Breast epithelium (tissue), 4 donors: ENCODE data around the gene CACFD1. TPM values are rescaled to one million over a fixed set of nuclear protein-coding genes. Genes with fewer than 3 reads are reported as not detected.

ENCODE experiments used
- DNase-seq, 2 donors: peaks; one replicate each; pipeline ENCODE4 v3.0.0-alpha.2; 2019; ENCODE audit warnings: low spot score in 2 of 2
- H3K27ac ChIP-seq, 2 donors: fragments of 200-600 bp; sonication (generic) in 1 of 2; one replicate each; pipeline ENCODE4 v1.5.1; 2016 to 2019; ENCODE audit warnings: mild to moderate bottlenecking in 1 of 2
- H3K27me3 ChIP-seq, 2 donors: fragments of 200-600 bp; sonication (generic) in 1 of 2; one replicate each; pipeline versions ENCODE4 v1.5.1 to v1.6.0; 2017 to 2019; ENCODE audit warnings: control low read depth in 1 of 2, mild to moderate bottlenecking in 1 of 2
- H3K36me3 ChIP-seq: fragments of 200-600 bp; one replicate; pipeline ENCODE4 v1.5.1; 2019
- H3K4me1 ChIP-seq, 2 donors: fragments of 200-600 bp; sonication (generic); one replicate each; pipeline ENCODE4 v1.5.1; 2016 to 2019; ENCODE audit warnings: control low read depth in 1 of 2
- H3K4me3 ChIP-seq, 3 donors: fragments of 200-600 bp; sonication (generic); 1 replicate in 2 of 3; 2 replicates in 1 of 3; pipeline ENCODE4 v1.5.1; 2016 to 2019; ENCODE audit warnings: mild to moderate bottlenecking in 3 of 3, moderate library complexity in 2 of 3
- H3K9me3 ChIP-seq, 2 donors: fragments of 200-600 bp; sonication (generic) in 1 of 2; one replicate each; pipeline ENCODE4 v1.5.1; 2016 to 2019; ENCODE audit warnings: control low read depth in 1 of 2
- CTCF ChIP-seq, 3 donors: fragments of 450-650 bp; IDR thresholded peaks; one replicate each; pipeline ENCODE4 v1.5.1; 2016 to 2017; ENCODE audit warnings: antibody characterized with exemption in 3 of 3, mild to moderate bottlenecking in 3 of 3, moderate library complexity in 3 of 3
- POLR2A ChIP-seq: fragments of 450-650 bp; IDR thresholded peaks from one replicate; pipeline ENCODE4 v1.6.1; 2016; ENCODE audit warnings: antibody characterized with exemption, mild to moderate bottlenecking, moderate library complexity
- POLR2AphosphoS5 ChIP-seq, 3 donors: sonication (generic); formaldehyde crosslinking; IDR thresholded peaks; one replicate each; pipeline ENCODE4 v1.6.1; 2017; ENCODE audit warnings: antibody characterized with exemption in 3 of 3
- intact Hi-C: fragments of 100-400 bp; cut with DNase I; formaldehyde crosslinking; loops from one replicate; pipeline ENCODE4 v1.15.1; 2023; ENCODE audit warnings: low total_unique reads
- total RNA-seq, 3 donors: library from RNA; depleted of rRNA; stranded (reverse); fragments of >200 nt; gene quantifications; one replicate each; pipeline ENCODE4 v1.1.0, GENCODE V29; 2016

The CACFD1 gene
- total RNA-seq, 3 donors from 2014 or later, result 5.0 to 19.5 (median 13.4) TPM

GRCh38 chr9:133472277-133472645 is 12.5 kb downstream of the CACFD1 start:
- H3K4me1 ChIP-seq, result no peaks in the 10 kb centered on the region
- DNase-seq, result no peak
- intact Hi-C loops, result no loop called here
- TF ChIP-seq POLR2A, result no peak
- TF ChIP-seq POLR2AphosphoS5 (IDR thresholded peaks at IDR 0.05), result no peak
- TF ChIP-seq CTCF (IDR thresholded peaks at IDR 0.05), result no peak
- H3K27ac ChIP-seq, result no peak overlapping the region
- H3K27me3 ChIP-seq, result peaks cover 0 to 5% of the 10 kb centered on the region in 2 donors
- H3K9me3 ChIP-seq, result no peaks in the 10 kb centered on the region
- H3K36me3 ChIP-seq, result no peaks in the 10 kb centered on the region
- H3K4me3 ChIP-seq, result no peak overlapping the region

- Histone ChIP-seq H3K4me3 (no peak overlapping the region), H3K27ac (no peak overlapping the region), H3K27me3 (peaks cover 0 to 5% of the 10 kb centered on the region in 2 donors), H3K9me3 (no peaks in the 10 kb centered on the region), H3K36me3 (no peaks in the 10 kb centered on the region), H3K4me1 (no peaks in the 10 kb centered on the region)
- no peak for DNase-seq
- TF ChIP-seq CTCF (IDR thresholded peaks at IDR 0.05) (no peak), POLR2A (no peak), POLR2AphosphoS5 (IDR thresholded peaks at IDR 0.05) (no peak)
- intact Hi-C loops, result no loop called here
Measured at GRCh38 chr9:133472753-133473378, 13.1 kb downstream of the CACFD1 start.

- intact Hi-C loops, result no loop called here
- Histone ChIP-seq H3K4me3 (no peak overlapping the region), H3K4me1 (no peaks in the 10 kb centered on the region), H3K9me3 (no peaks in the 10 kb centered on the region), H3K36me3 (no peaks in the 10 kb centered on the region), H3K27me3 (peaks cover 0 to 5% of the 10 kb centered on the region in 2 donors), H3K27ac (no peak overlapping the region)
- DNase-seq, result no peak
- TF ChIP-seq POLR2A (no peak), CTCF (IDR thresholded peaks at IDR 0.05) (no peak), POLR2AphosphoS5 (IDR thresholded peaks at IDR 0.05) (no peak)
Measured at GRCh38 chr9:133473743-133474142, 14.0 kb downstream of the CACFD1 start.

- no peak for TF ChIP-seq CTCF (IDR thresholded peaks at IDR 0.05)
- TF ChIP-seq POLR2A, result no peak
- TF ChIP-seq POLR2AphosphoS5 (IDR thresholded peaks at IDR 0.05), result no peak
- H3K27ac ChIP-seq, result no peak overlapping the region
- H3K9me3 ChIP-seq, result no peaks in the 10 kb centered on the region
- no peak for DNase-seq
- H3K27me3 ChIP-seq, result peaks cover 0 to 5% of the 10 kb centered on the region in 2 donors
- H3K4me1 ChIP-seq, result no peaks in the 10 kb centered on the region
- no peaks in the 10 kb centered on the region for H3K36me3 ChIP-seq
- H3K4me3 ChIP-seq, result no peak overlapping the region
- intact Hi-C loops, result no loop called here
Measured at GRCh38 chr9:133474215-133474614, 14.4 kb downstream of the CACFD1 start.

- H3K36me3 ChIP-seq, result no peaks in the 10 kb centered on the region
Measured at GRCh38 chr9:133474853-133475252, 15.1 kb downstream of the CACFD1 start.

More at GRCh38 chr9:133474853-133475252, 15.1 kb downstream of the CACFD1 start:
- H3K27me3 ChIP-seq, result peaks cover 0 to 5% of the 10 kb centered on the region in 2 donors
- no peaks in the 10 kb centered on the region for H3K9me3 ChIP-seq
- H3K27ac ChIP-seq, result no peak overlapping the region
- no peaks in the 10 kb centered on the region for H3K4me1 ChIP-seq
- intact Hi-C loops, result no loop called here
- H3K4me3 ChIP-seq, result no peak overlapping the region
- no peak for DNase-seq
- TF ChIP-seq POLR2AphosphoS5 (IDR thresholded peaks at IDR 0.05), result no peak
- no peak for TF ChIP-seq POLR2A
- TF ChIP-seq CTCF (IDR thresholded peaks at IDR 0.05), result no peak
